ENCODE results near the gene SIN3B.

GRCh38 chr19:16820056-16820455 is 9.1 kb upstream of the SIN3B start:
- TF ChIP-seq EZH2phosphoT487 (IDR thresholded peaks at IDR 0.05; ENCODE audit: insufficient read depth, low read depth), result no peak
- no peak for TF ChIP-seq EZH2 (IDR thresholded peaks at IDR 0.05; ENCODE audit: insufficient read depth, poor library complexity, severe bottlenecking)

Measured in GM23248 (cell line).